Uterine smooth muscle cell (primary cell): ENCODE results near the gene CERKL. TPM values are rescaled to one million over a fixed set of nuclear protein-coding genes. Genes with fewer than 3 reads are reported as not detected.

Source experiments
- total RNA-seq: library from RNA; depleted of rRNA; stranded (reverse); fragments of >200 nt; gene quantifications from 2 replicates; pipeline ENCODE4 v1.2.3, GENCODE V29; 2014

The CERKL gene
- total RNA-seq: under 0.01 and 0.11 TPM in 2 replicates

GRCh38 chr2:181656450-181657291, at the start of gene CERKL:
Gene CERKL, minus strand, starts transcription at chr2:181657105. Its CDS starts 99 bp downstream, at chr2:181657006.

GRCh38 chr2:181680055-181680936, 23.4 kb upstream of the CERKL start, which contains the start of gene NEUROD1:
Gene NEUROD1, minus strand, starts transcription at chr2:181680517. Its CDS starts 1,657 bp downstream, at chr2:181678860.

Other genes starting within 250 kb of the CERKL start
- 83.0 and 103 TPM in 2 replicates for gene ITGA4, start 199.7 kb downstream of the CERKL start, total RNA-seq
- gene NEUROD1, start 23.4 kb upstream of the CERKL start, total RNA-seq: not detected in 2 replicates
- 296 and 500 TPM in 2 replicates for gene ITPRID2, start 234.6 kb upstream of the CERKL start, total RNA-seq